GM23338 (cell line): ENCODE results near the gene PRKD1. TPM values are rescaled to one million over a fixed set of nuclear protein-coding genes. Genes with fewer than 3 reads are reported as not detected.

Experiments
- ATAC-seq: fragments of 200-7000 bp; cut with Tn5 transposase; 3 replicates; pipeline ENCODE4 v1.9.1; 2020
- DNase-seq: peaks from one replicate; pipeline ENCODE4 v3.0.0-alpha.2; 2015; ENCODE audit warnings: low spot score
- H2AFZ ChIP-seq: fragments of 200-600 bp; sonication (generic); 2 replicates; pipeline ENCODE4 v1.8.0; 2016; ENCODE audit warnings: antibody characterized with exemption, mild to moderate bottlenecking, moderate library complexity
- H3F3A ChIP-seq: fragments of 200-600 bp; sonication (generic); replicated peaks from 2 replicates; pipeline ENCODE4 v1.8.0; 2017; ENCODE audit warnings: antibody characterized with exemption, mixed run types, low read depth
- H3K27ac ChIP-seq: fragments of 200-600 bp; sonication (generic); 2 replicates; pipeline ENCODE4 v1.6.1; 2016; ENCODE audit warnings: low read depth
- H3K27me3 ChIP-seq: fragments of 200-600 bp; sonication (generic); 2 replicates; pipeline ENCODE4 v1.8.0; 2016; ENCODE audit warnings: mild to moderate bottlenecking, mixed run types, moderate library complexity; ENCODE audit not compliant: insufficient read depth
- H3K36me3 ChIP-seq: fragments of 200-600 bp; sonication (generic); 2 replicates; pipeline ENCODE4 v1.8.0; 2016; ENCODE audit warnings: mild to moderate bottlenecking; ENCODE audit not compliant: insufficient read depth
- H3K4me1 ChIP-seq: fragments of 200-600 bp; sonication (generic); 2 replicates; pipeline ENCODE4 v1.8.0; 2016; ENCODE audit warnings: mild to moderate bottlenecking, moderate library complexity; ENCODE audit not compliant: insufficient read depth
- H3K4me2 ChIP-seq: fragments of 200-600 bp; sonication (generic); 2 replicates; pipeline ENCODE4 v1.7.1; 2017; ENCODE audit warnings: mixed run types
- H3K4me3 ChIP-seq: fragments of 200-600 bp; sonication (generic); 2 replicates; pipeline ENCODE4 v1.6.1; 2016; ENCODE audit warnings: mixed run types
- H3K79me2 ChIP-seq: fragments of 200-600 bp; sonication (generic); replicated peaks from 2 replicates; pipeline ENCODE4 v1.8.0; 2017; ENCODE audit warnings: mild to moderate bottlenecking; ENCODE audit not compliant: insufficient read depth
- H3K9me2 ChIP-seq: fragments of 200-600 bp; sonication (generic); 2 replicates; pipeline ENCODE4 v1.8.0; 2017; ENCODE audit not compliant: insufficient read depth
- H4K20me1 ChIP-seq: fragments of 200-600 bp; sonication (generic); replicated peaks from 2 replicates; pipeline ENCODE4 v1.8.0; 2017; ENCODE audit warnings: mild to moderate bottlenecking; ENCODE audit not compliant: insufficient read depth
- H3K27ac Mint-ChIP-seq: 2 replicates; pipeline ENCODE4 v1.8.0; 2020; ENCODE audit warnings: inconsistent platforms, mild to moderate bottlenecking, moderate library complexity, mixed read lengths
- H3K27me3 Mint-ChIP-seq: 3 replicates; pipeline ENCODE4 v1.8.0; 2022; ENCODE audit warnings: low read depth, mild to moderate bottlenecking, moderate library complexity, mixed read lengths, inconsistent platforms; ENCODE audit not compliant: insufficient read depth, poor library complexity
- H3K36me3 Mint-ChIP-seq: 3 replicates; pipeline ENCODE4 v1.8.0; 2021; ENCODE audit warnings: low read depth, mild to moderate bottlenecking, inconsistent platforms, moderate library complexity, mixed read lengths
- H3K4me1 Mint-ChIP-seq: 3 replicates; pipeline ENCODE4 v1.8.0; 2020; ENCODE audit warnings: mild to moderate bottlenecking, inconsistent platforms, mixed read lengths
- H3K4me3 Mint-ChIP-seq: 3 replicates; pipeline ENCODE4 v1.8.0; 2021; ENCODE audit warnings: moderate library complexity, mild to moderate bottlenecking, inconsistent platforms, mixed read lengths
- H3K9me3 Mint-ChIP-seq: 3 replicates; pipeline ENCODE4 v1.8.0; 2020; ENCODE audit warnings: moderate library complexity, mild to moderate bottlenecking, inconsistent platforms, mixed read lengths
- CREB1 ChIP-seq: fragments of 250-450 bp; sonication (Bioruptor Pico); IDR thresholded peaks from 2 replicates; pipeline ENCODE4 v1.5.0; 2020; ENCODE audit warnings: low read depth, mild to moderate bottlenecking, moderate library complexity
- EZH2 ChIP-seq: fragments of 200-600 bp; sonication (generic); IDR thresholded peaks from one replicate; pipeline ENCODE4 v1.8.0; 2017; ENCODE audit warnings: antibody characterized with exemption, mild to moderate bottlenecking, low read depth; ENCODE audit not compliant: unreplicated experiment
- EZH2phosphoT487 ChIP-seq: fragments of 200-600 bp; sonication (generic); IDR thresholded peaks from one replicate; pipeline ENCODE4 v1.8.1; 2018; ENCODE audit warnings: antibody characterized with exemption; ENCODE audit not compliant: unreplicated experiment
- JUNB ChIP-seq: IDR thresholded peaks from one replicate; pipeline ENCODE4 v1.6.1; 2016; ENCODE audit warnings: antibody characterized with exemption; ENCODE audit not compliant: unreplicated experiment
- NANOG ChIP-seq: IDR thresholded peaks from 2 replicates; pipeline ENCODE4 v1.6.1; 2016; ENCODE audit warnings: antibody characterized with exemption, borderline replicate concordance
- POLR2AphosphoS5 ChIP-seq: IDR thresholded peaks from 2 replicates; pipeline ENCODE4 v1.6.1; 2016; ENCODE audit warnings: antibody characterized with exemption, low read depth
- REST ChIP-seq: IDR thresholded peaks from one replicate; pipeline ENCODE4 v1.6.1; 2018; ENCODE audit warnings: antibody characterized with exemption; ENCODE audit not compliant: unreplicated experiment
- STAT1 ChIP-seq: IDR thresholded peaks from one replicate; pipeline ENCODE4 v1.6.1; 2016; ENCODE audit warnings: antibody characterized with exemption; ENCODE audit not compliant: unreplicated experiment
- ZNF114 ChIP-seq: fragments of 250-450 bp; sonication (Bioruptor Pico); IDR thresholded peaks from 2 replicates; pipeline ENCODE4 v1.5.0; 2020; ENCODE audit warnings: mild to moderate bottlenecking, moderate library complexity
- polyA plus RNA-seq: library from polyadenylated mRNA; unstranded; fragments of >200 nt; fragmentation: Nextera tagmentation; extraction: Ambion mirVana; gene quantifications from 2 replicates; pipeline ENCODE4 v1.2.1, GENCODE V29; 2016
- total RNA-seq: library from RNA; depleted of rRNA; stranded (reverse); fragments of >200 nt; shearing (Covaris generic); gene quantifications from 2 replicates; pipeline ENCODE4 v1.2.3, GENCODE V29; 2014

The PRKD1 gene
- total and polyA plus RNA-seq, 2 experiments from 2014 or later, result 3.1 to 9.7 TPM

GRCh38 chr14:29810064-29810463 is 117.6 kb downstream of the PRKD1 start (continued):
- TF ChIP-seq REST (no peak), POLR2AphosphoS5 (no peak), JUNB (no peak), ZNF114 (CRISPR knock-in tag) (no peak), EZH2 (no peak)

- no peak for ATAC-seq
- TF ChIP-seq REST (no peak), EZH2phosphoT487 (no peak), CREB1 (CRISPR knock-in tag) (no peak), NANOG (no peak), STAT1 (no peak)
- H3K4me3 Mint-ChIP-seq, result no peak overlapping the region
- H3K27ac Mint-ChIP-seq, result peak overlapping the region; percentile 28
- H3K4me1 Mint-ChIP-seq, result peaks cover 24% of the 10 kb centered on the region
- H3K36me3 Mint-ChIP-seq, result no peaks in the 10 kb centered on the region; the same call in 2 of the 3 replicates
- Histone ChIP-seq H3K4me3 (no peak overlapping the region), H3K4me2 (peak overlapping the region; percentile 12), H3K4me1 (peaks cover 57% of the 10 kb centered on the region), H4K20me1 (no peaks in the 10 kb centered on the region), H3K27me3 (no peaks in the 10 kb centered on the region), H3K36me3 (no peaks in the 10 kb centered on the region), H2AFZ (no peak overlapping the region), H3F3A (no peaks in the 10 kb centered on the region), H3K9me2 (peaks cover 4% of the 10 kb centered on the region; the same call in 1 of the 2 replicates), H3K27ac (peak overlapping the region; percentile 82), H3K79me2 (no peaks in the 10 kb centered on the region)
- H3K9me3 Mint-ChIP-seq, result no peaks in the 10 kb centered on the region
- DNase-seq, result no peak
- no peaks in the 10 kb centered on the region for H3K27me3 Mint-ChIP-seq
Measured at GRCh38 chr14:29806124-29806517, 121.5 kb downstream of the PRKD1 start.
